GM10266 (cell line): Measurements from ENCODE around the gene DDX31.

Experiments used
- DNase-seq: peaks from one replicate; pipeline ENCODE4 v3.0.0; 2012; ENCODE audit errors: extremely low spot score
- CTCF ChIP-seq: IDR thresholded peaks from 2 replicates; pipeline ENCODE4 v1.5.1; 2012; ENCODE audit warnings: mild to moderate bottlenecking, low read depth; ENCODE audit not compliant: control insufficient read depth, insufficient read depth; ENCODE audit errors: missing control alignments

The DDX31 gene

GRCh38 chr9:132588501-132589147 lies 81.2 kb downstream of the DDX31 start:
- DNase-seq, result no peak
- no peak for TF ChIP-seq CTCF

- TF ChIP-seq CTCF, result no peak
- no peak for DNase-seq
These were observed 81.7 kb downstream of the DDX31 start for GRCh38 chr9:132588098-132588497.

GRCh38 chr9:132587592-132587955 lies 82.2 kb downstream of the DDX31 start:
- TF ChIP-seq CTCF, result no peak
- DNase-seq, result no peak

GRCh38 chr9:132586830-132587591 lies 82.8 kb downstream of the DDX31 start:
- TF ChIP-seq CTCF, result no peak
- DNase-seq, result no peak

- TF ChIP-seq CTCF, result no peak
- DNase-seq, result no peak
These were observed 83.6 kb downstream of the DDX31 start for GRCh38 chr9:132585954-132586829.

- no peak for DNase-seq
- no peak for TF ChIP-seq CTCF
These were observed 84.9 kb downstream of the DDX31 start for GRCh38 chr9:132584601-132585560.
